DMS 273 (cell line): ENCODE results near the gene GLI3.

ENCODE experiments used
- DNase-seq: peaks from one replicate; lab custom pipeline; 2025; ENCODE audit not compliant: unreplicated experiment; lab: John Stamatoyannopoulos, UW

GLI3 gene

DNA sequence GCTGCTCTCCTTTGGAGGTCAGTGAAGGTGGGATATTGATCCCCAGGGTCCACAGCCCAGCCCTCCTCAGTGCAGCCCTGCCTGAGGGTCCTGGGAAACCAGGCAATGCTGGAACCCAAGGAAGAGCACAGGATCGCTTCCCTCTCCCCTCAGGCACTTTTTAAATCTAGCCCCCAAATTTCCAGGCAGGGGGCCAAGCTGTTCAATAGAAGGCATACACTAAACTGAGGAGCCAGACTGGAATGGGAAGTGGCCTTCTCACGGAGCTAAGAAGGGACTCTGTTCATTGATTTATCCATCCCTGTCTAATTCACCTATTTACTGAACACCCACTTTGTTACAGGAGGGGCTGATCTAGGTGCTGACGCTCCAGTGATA, 60.3 kb downstream of the GLI3 start:
- no peak for DNase-seq

DNA sequence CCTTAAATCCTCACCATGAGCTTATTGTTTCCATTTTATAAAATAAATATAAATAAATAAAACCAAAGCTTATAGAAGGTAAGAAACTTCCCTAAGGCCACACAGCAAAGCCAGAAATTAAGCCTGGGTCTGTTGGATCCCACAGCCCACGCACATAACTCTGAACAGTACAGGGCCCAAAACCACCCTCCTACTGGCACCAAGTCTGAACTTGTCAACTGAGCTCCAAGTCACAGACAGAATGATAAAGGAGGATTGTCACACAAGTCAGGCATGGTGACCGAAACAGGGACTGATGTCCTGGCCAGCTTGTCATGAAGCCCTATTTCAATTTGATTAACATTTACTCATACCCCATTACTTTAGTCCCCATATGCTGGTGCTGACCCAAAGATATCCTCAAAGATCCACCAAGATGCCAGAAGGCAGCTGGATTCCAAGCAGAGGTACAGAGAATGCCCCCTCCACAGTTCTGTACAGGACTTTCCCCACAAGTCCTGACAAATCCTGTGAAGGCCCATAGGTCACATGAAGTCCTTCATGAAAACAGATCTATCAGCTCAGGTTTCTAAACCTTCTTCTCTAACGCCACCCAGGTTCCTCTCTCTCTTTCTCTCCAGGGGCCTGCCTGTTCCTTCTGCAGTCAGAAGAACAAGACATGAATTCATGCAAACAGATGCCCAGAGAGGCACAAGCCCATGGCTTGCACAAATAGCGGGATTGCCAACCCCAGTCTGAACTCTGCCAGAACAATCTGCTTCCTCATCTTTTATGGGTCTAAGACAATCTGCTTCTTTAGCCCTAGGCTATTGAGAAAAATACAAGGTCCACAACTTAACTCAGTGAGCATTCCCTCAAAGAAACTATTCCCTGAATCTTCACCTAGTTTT, 60.9 kb downstream of the GLI3 start:
- no peak for DNase-seq

GRCh38 chr7:42174391-42174912, 62.6 kb downstream of the GLI3 start:
- no peak for DNase-seq

- DNase-seq = no peak
These were observed 66.3 kb downstream of the GLI3 start for GRCh38 chr7:42170724-42171123.

DNA sequence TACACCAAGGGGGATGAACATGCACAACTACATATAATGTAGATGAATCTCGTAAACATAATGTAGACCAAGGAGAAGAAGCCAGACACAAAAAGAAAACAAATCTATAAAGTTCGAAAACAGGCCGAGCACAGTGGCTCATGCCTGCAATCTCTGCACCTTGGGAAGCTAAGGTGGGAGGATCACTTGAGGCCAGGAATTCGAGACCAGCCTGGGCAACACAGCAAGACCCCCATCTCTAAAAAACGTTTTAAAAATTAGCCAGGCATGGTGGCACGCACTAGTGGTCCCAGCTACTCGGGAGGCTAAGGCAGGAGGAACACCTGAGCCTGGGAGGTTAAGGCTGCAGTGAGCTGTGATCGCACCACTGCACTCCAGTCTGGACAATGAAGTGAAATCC, 68.5 kb downstream of the GLI3 start:
- no peak for DNase-seq

GRCh38 chr7:42167631-42168236, 69.3 kb downstream of the GLI3 start:
- no peak for DNase-seq

DNA sequence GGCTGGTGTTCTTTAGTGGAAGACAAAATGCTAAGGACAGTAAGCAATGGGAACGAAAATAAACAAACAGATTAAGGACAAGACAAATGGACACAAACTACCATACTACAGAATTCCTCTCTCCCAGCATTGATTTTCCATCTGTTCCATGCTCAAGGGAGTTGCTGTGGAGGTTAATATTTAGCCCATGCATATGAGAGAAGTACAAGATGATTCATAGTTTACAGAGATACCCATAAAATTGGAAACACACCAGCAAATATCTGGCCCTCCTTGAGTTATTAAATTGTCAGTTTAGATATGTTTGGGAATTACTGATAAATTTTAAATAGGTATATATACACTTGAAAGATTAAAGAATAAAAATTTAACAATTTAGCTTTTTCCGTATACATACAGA, 69.8 kb downstream of the GLI3 start:
- no peak for DNase-seq

DNA sequence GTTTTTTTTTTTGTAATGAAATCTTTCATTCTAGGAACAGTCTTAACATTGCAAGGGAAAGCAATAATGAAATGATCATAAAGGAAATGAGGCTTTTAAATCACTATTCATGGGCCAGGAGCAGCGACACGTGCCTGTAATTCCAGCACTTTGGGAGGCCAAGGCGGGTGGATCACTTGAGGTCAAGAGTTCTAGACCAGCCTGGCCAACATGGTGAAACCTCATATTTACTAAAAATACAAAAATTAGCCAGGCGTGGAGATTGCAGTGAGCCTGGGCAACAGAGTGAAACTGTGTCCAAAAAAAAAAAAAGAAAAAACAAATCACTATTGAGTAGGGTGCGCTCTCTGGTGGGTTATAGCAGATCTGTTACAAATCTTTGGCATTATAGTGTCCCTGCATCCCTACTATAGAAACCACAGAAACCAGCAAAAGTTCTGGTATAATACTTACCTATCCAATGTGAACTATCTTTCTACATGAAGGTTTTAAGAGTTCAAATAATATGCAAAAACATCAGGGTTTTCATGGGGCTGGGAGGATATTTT, 72.1 kb downstream of the GLI3 start:
- no peak for DNase-seq

DNA sequence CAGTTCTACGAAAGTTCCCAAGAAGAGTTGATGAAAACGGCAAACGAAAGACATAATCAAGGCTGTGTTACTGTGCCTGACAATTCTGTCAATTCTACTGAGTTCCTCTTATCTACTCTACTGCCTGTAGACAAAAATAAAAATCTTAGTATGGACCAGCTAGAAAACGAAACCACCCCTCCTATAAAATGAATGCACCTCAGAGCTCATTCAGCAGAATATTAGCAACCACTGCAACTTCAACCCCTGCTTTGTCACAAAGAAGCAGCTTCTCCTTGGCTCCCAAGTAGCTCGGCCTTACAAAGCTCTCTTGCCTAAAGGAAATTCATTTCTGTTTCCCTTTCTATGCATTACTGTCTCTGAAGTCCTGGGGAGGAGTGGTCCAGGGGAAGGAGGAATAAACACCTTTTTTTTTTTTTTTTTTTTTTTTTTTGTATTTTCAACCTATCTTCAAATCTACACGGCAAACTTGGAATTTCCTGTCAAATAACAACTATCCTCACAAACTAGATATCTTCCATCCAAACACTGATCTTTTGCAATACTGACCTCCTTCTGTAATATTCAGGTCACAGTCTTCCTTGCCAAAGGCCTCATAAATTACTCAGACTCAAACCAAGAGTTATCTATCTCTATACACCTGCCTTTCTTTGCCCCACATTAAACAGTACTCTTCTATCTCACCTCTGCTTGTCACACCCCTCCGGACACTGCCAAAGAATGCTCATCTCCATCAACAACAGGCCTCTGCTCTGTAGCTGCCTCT, 74.3 kb downstream of the GLI3 start:
- no peak for DNase-seq

DNA sequence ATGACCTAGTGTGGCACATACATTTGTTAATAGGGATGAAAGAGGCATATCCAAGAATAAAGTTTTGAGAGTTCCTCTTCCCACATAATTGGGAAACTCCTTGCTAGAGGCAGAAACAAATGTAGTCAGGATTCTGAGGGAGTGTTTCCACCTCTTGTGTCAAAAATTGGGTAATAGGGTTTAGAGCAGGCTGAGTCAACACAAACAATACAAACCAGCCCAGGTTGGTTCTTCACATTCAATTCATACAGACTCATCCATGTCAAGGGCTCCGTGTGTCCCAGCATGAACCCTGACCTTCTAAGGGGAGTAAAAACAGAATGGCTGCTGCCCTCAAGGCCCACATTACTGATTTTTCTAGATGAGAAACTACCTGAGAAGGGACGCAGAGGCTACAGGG, 75.3 kb downstream of the GLI3 start:
- no peak for DNase-seq

DNA sequence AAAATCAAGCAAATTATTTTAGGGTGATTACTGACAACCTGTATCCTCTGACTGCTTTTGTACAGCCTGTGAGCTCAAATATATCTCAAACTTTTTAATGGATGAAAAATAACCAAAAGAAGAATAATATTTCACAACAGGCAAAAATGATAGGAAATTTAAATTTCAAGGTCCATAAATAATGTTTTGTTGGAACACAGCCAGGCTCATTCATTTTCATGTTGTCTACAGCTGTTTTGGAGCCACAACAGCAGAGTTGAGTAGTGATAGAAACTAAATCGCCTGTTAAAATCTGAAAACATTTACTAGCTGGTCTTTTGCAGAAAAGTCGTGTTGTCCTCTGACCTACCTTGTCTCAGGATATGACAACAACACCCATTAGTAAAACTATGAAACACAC, 75.9 kb downstream of the GLI3 start:
- no peak for DNase-seq

DNA sequence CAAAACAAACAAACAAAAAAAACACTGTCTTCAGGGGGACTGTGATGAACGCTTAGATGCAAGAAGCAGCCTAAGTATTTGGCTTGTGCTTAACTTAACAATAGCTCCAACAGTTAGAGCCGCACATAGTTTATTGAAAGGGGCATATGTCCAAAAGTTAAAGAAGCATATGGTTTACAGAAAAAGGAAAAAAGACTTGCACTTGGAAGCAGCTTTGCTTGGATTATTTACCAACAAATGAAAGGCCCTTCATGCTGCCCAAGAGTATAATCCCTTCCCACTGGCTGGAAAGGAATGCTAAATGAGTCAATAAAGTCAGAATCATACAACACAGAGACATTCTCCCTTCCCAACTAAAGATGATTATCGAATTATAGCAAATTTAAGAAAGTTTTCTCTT, 77.9 kb downstream of the GLI3 start:
- no peak for DNase-seq

GRCh38 chr7:42156967-42157721, 79.9 kb downstream of the GLI3 start:
- no peak for DNase-seq

- DNase-seq = no peak
These were observed 80.6 kb downstream of the GLI3 start for GRCh38 chr7:42156291-42156865.

DNA sequence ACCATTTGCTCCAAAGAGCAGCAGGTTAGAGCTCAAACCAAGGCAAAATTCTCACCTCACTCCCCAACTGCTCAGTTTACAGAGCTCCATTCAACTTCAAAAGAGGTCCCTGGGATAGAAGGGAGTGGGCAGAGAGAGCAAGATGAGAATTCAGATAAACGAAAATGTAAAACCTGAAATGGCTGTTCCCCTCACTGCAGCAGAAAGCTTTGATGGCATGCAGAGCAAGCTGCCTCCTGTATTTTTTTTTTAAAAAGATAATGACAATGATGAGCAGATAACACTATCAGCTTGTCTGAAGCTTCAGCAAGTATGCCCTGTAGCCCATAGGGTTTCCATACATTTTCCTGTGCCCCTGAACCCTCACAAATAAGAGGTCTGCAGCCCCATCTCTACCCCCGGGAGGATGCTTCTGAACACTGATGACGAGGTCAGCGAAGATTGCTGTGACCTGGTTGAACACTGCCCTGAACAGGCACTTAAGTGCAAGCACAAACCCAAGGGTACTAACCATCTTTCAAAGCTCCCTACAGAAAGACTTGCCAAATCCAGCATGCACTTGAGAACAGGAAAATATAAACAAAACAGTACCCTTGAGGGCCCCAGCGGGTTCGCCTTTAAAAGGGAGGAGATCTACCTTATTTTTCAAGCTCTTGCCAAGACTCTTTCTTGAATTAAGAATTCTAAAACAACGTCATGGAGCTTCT, 81.3 kb downstream of the GLI3 start:
- no peak for DNase-seq

DNA sequence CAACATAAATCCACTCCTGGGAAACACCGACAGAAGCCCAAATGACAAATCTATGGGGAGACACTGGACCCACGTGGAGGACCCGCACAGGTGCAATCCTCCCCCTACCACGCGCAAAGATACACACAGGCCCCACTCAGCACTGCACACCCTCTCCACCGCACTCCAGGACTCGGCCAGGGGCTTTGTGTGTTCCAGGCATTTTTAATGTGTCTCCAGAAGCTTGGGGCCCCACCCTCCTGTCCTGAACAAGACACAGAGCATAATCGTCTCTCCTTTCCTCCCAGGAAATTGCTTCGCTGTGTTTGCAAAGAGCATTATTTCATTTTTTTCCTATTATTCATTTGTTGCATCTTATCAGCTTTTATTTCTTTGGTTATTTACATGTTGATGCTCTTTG, 82.8 kb downstream of the GLI3 start:
- no peak for DNase-seq

DNA sequence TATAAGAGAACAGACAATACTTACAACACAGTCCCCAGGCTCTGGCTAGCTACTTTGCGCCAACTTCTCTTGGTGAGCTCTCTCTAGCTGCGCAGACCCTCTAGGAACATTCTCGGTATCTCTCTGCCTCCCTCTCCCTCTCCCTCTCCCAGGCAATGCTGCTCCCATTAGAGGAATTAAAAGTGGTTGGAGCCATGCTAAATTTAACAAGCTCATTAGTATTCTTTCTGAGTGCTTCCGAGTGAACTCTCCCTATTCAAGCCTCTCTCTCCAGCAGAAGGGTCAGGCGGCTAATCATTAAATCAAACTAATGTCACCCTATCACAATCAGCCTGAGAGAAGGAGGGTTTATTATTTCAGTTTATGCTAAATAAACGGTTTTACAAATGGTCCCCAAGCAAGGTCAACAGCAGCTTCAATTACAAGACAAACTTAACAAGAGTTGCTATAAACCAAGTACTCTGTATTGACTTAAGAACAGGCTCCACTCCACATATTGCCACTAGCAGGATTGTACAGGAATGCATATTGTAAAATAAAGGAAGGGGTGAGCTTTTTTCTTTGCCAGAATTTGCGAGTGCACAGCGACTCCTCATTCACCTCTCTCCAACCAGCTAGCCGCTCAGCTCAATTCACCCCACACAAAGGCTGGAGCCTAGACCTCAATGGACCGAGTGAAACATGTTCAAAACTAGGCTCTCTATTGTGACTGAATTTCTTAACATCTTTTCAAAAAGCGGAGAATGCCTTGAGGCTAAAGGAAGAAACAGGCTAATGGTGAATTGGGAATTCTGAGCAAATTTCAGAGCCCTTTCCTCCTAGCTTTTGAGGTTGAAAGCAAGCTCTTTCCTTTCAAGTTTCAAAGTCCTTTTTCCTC, 84.4 kb downstream of the GLI3 start:
- DNase-seq = no peak

GRCh38 chr7:42151309-42151708, 85.7 kb downstream of the GLI3 start:
- no peak for DNase-seq

- DNase-seq = no peak
These were observed 91.5 kb downstream of the GLI3 start for GRCh38 chr7:42145539-42145938.
